Body of pancreas (tissue), 4 donors: ENCODE results near the gene RPN2. TPM values are rescaled to one million over a fixed set of nuclear protein-coding genes. Genes with fewer than 3 reads are reported as not detected.

Experiments
- ATAC-seq: fragments of 150-250 bp; one replicate; pipeline ENCODE4 v1.9.1; 2016
- DNase-seq, 4 donors: peaks; one replicate each; pipeline ENCODE4 v3.0.0-alpha.2; 2019
- H3K27ac ChIP-seq, 4 donors: fragments of 200-600 bp; sonication (generic); 1 replicate in 3 of 4; 2 replicates in 1 of 4; pipeline versions ENCODE4 v1.5.1 to v1.6.1; 2016 to 2019; ENCODE audit warnings: mild to moderate bottlenecking in 1 of 4, mixed read lengths in 1 of 4, moderate library complexity in 1 of 4
- H3K27me3 ChIP-seq, 2 donors: fragments of 200-600 bp; sonication (generic); one replicate each; pipeline ENCODE4 v1.6.0; 2016; ENCODE audit warnings: mild to moderate bottlenecking in 1 of 2
- H3K36me3 ChIP-seq, 2 donors: fragments of 200-600 bp; sonication (generic); replicated peaks in 1 of 2; 2 replicates each; pipeline ENCODE4 v1.5.1; 2016; ENCODE audit warnings: low read depth in 2 of 2; ENCODE audit not compliant: insufficient read depth in 1 of 2
- H3K4me1 ChIP-seq: fragments of 200-600 bp; sonication (generic); one replicate; pipeline ENCODE4 v1.6.0; 2016
- H3K4me3 ChIP-seq, 2 donors: fragments of 200-600 bp; sonication (generic); 1 replicate in 1 of 2; 2 replicates in 1 of 2; pipeline ENCODE4 v1.5.1; 2016 to 2019
- H3K9me3 ChIP-seq, 3 donors: fragments of 200-600 bp; sonication (generic); 1 replicate in 2 of 3; 2 replicates in 1 of 3; pipeline ENCODE4 v1.5.1; 2016
- CTCF ChIP-seq, 7 experiments: fragments of 450-650 bp in 4 of 7; fragments of 200-600 bp in 3 of 7; sonication (generic) in 3 of 7; IDR thresholded peaks; one replicate each; pipeline ENCODE4 v1.5.1; 2016 to 2019; ENCODE audit warnings: antibody characterized with exemption in 7 of 7
- POLR2A ChIP-seq, 3 donors: fragments of 450-650 bp; IDR thresholded peaks; one replicate each; pipeline ENCODE4 v1.6.1; 2016; ENCODE audit warnings: antibody characterized with exemption in 3 of 3, mild to moderate bottlenecking in 2 of 3
- WGBS, 2 donors: methylation state at CpG; one replicate each; pipeline ENCODE4 v1.1.5; 2017; 5-methylcytosine and 5-hydroxymethylcytosine counted together
- intact Hi-C: fragments of 100-400 bp; cut with DNase I; formaldehyde crosslinking; loops from one replicate; pipeline ENCODE4 v1.15.1; 2023
- total RNA-seq, 2 donors: library from RNA; depleted of rRNA; stranded (reverse); fragments of >200 nt; gene quantifications; one replicate each; pipeline ENCODE4 v1.1.0, GENCODE V29; 2016

Gene RPN2
- total RNA-seq, 2 donors from 2014 or later = 70.0 to 111 TPM

GRCh38 chr20:37273988-37274387 lies 94.9 kb downstream of the RPN2 start:
- 75 to 94% methylated on average over 1 of the region's 1 CpG for WGBS, 2 donors
- intact Hi-C loops = loop anchor here (5.0 kb wide), 1 partner anchor 113 kb away; no protein-coding TSS in a partner anchor
- no peak overlapping the region for H3K4me3 ChIP-seq

DNA sequence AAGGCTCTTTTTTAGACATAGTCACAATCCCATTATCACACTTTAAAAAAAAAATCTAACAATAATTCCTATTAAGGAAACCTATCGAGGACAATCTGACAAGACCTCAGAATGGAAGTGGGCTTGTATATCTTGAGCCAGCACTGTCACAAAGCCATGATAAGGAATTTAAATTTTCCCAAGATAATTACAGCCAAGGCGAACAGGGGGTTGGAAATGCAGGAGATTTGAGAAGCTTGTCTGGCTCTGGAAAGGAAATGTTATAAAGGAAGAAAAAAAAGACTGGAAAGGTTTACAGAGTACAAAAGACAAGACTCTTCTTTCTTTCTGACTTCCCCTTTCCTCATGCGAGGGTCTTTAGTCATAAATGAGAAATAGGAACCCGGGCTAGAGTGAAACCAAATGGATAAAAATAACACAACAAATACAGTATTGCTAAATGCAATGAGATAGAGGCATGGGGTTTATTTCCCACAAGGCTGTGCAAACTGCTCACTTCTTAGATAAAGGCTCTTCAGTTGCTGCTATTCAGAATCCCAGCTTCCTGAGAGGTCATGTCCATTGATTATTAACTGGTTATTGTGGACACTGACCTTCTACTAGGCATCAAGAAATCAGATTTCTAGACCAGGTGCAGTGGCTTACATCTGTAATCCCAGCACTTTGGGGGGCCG lies 95.9 kb downstream of the RPN2 start:
- ATAC-seq (no peak), DNase-seq (no peak)
- WGBS, 2 donors = 31 to 38% methylated on average over 5 of the region's 5 CpGs
- Histone ChIP-seq H3K27ac (peak overlapping the region in 1 of 4 donors; percentile 55), H3K4me3 (no peak overlapping the region), H3K27me3 (no peaks in the 10 kb centered on the region), H3K36me3 (no peaks in the 10 kb centered on the region), H3K4me1 (peaks cover 11% of the 10 kb centered on the region), H3K9me3 (no peaks in the 10 kb centered on the region)
- no peak for TF ChIP-seq CTCF (IDR thresholded peaks at IDR 0.05)
- no peak for TF ChIP-seq POLR2A (IDR thresholded peaks at IDR 0.05)
- intact Hi-C loops = loop anchor here (5.0 kb wide), 1 partner anchor 112 kb away; no protein-coding TSS in a partner anchor

More at GRCh38 chr20:37273988-37274387, 94.9 kb downstream of the RPN2 start:
- H3K27ac ChIP-seq = no peak overlapping the region
- DNase-seq = no peak
- no peaks in the 10 kb centered on the region for H3K36me3 ChIP-seq
- H3K27me3 ChIP-seq = no peaks in the 10 kb centered on the region
- peaks cover 17% of the 10 kb centered on the region for H3K4me1 ChIP-seq
- no peaks in the 10 kb centered on the region for H3K9me3 ChIP-seq
- ATAC-seq = no peak
- TF ChIP-seq POLR2A (IDR thresholded peaks at IDR 0.05) (no peak), CTCF (IDR thresholded peaks at IDR 0.05) (no peak)

DNA sequence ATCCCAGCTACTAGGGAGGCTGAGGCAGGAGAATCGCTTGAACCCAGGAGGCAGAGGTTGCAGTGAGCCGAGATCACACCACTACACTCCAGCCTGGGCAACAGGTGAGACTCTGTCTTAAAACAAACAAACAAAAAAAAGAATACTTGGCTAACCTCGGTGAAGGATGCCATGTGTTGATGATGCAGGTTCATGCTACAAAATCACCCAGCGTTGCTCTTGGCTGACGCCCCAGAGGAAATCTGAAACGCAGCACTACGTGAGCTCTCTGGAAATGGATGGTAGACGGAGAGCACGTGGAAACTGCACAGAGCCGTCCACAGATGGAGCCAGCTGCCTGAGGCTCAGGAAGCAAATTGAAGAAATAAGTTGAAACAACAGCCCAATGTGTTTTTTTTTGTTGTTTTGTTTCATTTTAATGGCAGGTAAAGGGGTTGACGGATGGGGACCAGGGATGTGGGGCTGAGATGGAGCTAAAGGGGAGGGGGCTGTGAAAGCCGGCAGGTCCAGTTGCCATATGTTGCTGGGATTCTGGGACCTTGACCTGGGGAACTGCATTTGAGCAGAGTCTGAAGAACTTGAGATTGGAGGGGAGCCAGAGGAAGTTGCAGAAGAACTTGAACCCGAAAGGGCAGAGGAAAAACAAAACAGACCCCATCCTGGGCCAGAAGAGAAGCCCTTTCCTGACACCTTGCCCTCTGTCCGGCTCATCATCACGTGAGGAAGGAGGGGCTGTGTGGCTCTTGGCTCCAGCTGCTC lies 97.5 kb downstream of the RPN2 start:
- TF ChIP-seq POLR2A (IDR thresholded peaks at IDR 0.05) (no peak), CTCF (IDR thresholded peaks at IDR 0.05) (peak in 5 of 7 experiments; percentile 11 to 34 (median 30))
- H3K4me1 ChIP-seq = peaks cover 10% of the 10 kb centered on the region
- DNase-seq (peak; percentile 55 to 74 (median 62)), ATAC-seq (peak; percentile 87)
- H3K27ac ChIP-seq = peak overlapping the region in 2 of 4 donors; percentile 28 to 48
- no peak overlapping the region for H3K4me3 ChIP-seq
- no peaks in the 10 kb centered on the region for H3K9me3 ChIP-seq
- H3K27me3 ChIP-seq = no peaks in the 10 kb centered on the region
- intact Hi-C loops = no loop called here
- WGBS, 2 donors = 18 to 22% methylated on average over 15 of the region's 15 CpGs
- no peaks in the 10 kb centered on the region for H3K36me3 ChIP-seq

DNA sequence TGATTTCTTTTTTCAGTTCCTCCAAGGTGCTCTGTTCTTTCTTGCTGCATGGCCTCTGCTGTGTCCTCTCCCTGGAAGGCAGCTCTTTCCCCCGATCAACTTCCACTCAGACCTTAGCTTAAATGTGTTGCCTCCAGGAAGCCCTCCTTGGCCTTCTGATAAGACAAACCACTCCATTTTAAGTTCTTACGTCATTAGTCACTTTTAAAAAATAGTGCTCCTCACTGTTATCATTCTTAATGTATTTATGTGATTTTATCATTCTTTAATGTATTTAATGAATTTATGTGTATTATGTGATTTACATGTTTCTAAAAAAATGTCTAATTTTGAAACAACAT lies 98.1 kb downstream of the RPN2 start:
- no peak for TF ChIP-seq CTCF (IDR thresholded peaks at IDR 0.05)
- no peak for TF ChIP-seq POLR2A (IDR thresholded peaks at IDR 0.05)
- Histone ChIP-seq H3K27ac (peak overlapping the region in 2 of 4 donors; percentile 28 to 48), H3K4me1 (peaks cover 10% of the 10 kb centered on the region), H3K9me3 (no peaks in the 10 kb centered on the region), H3K27me3 (no peaks in the 10 kb centered on the region), H3K4me3 (no peak overlapping the region), H3K36me3 (no peaks in the 10 kb centered on the region)
- intact Hi-C loops = no loop called here
- 71 to 76% methylated on average over 2 of the region's 2 CpGs for WGBS, 2 donors
- ATAC-seq (no peak), DNase-seq (no peak)
